Activated T-helper 1 cell treated with anti-CD3 and anti-CD28 coated beads, Interleukin-12 subunit alpha, Interleukin-12 subunit beta, Interleukin-2, Interleukin-4 antibody, amounts not matched to agents 30 ng/mL and 10 ng/mL and 1 ng/mL, durations not matched to agents 14 hours and 24 hours and 36 hours (primary cell): Measurements from ENCODE around the gene SUMF1. TPM values are rescaled to one million over a fixed set of nuclear protein-coding genes. Genes with fewer than 3 reads are reported as not detected.

ENCODE experiments used
- DNase-seq: peaks from one replicate; pipeline ENCODE4 v3.0.0; 2021; ENCODE audit warnings: low spot score
- H3K27ac Mint-ChIP-seq: one replicate; pipeline ENCODE4 v1.8.0; 2021; ENCODE audit warnings: mild to moderate bottlenecking, mixed read lengths
- H3K27me3 Mint-ChIP-seq: one replicate; pipeline ENCODE4 v1.8.0; 2022; ENCODE audit warnings: mild to moderate bottlenecking, moderate library complexity, mixed read lengths; ENCODE audit not compliant: insufficient read depth
- H3K36me3 Mint-ChIP-seq: one replicate; pipeline ENCODE4 v1.8.0; 2021; ENCODE audit warnings: low read depth, mixed read lengths
- H3K4me1 Mint-ChIP-seq: one replicate; pipeline ENCODE4 v1.8.0; 2021; ENCODE audit warnings: low read depth, mixed read lengths
- H3K4me3 Mint-ChIP-seq: one replicate; pipeline ENCODE4 v1.8.0; 2021; ENCODE audit warnings: mild to moderate bottlenecking, moderate library complexity, mixed read lengths
- H3K9me3 Mint-ChIP-seq: one replicate; pipeline ENCODE4 v1.8.0; 2021; ENCODE audit warnings: mixed read lengths
- intact Hi-C: fragments of 100-400 bp; cut with micrococcal nuclease; formaldehyde crosslinking; loops from one replicate; pipeline ENCODE4 v1.15.1; 2024
- total RNA-seq: library from RNA; stranded (reverse); gene quantifications from 2 replicates; pipeline ENCODE4 v1.2.3, GENCODE V29; 2022

The SUMF1 gene
- total RNA-seq, 1 donor from 2014 or later: 6.1 TPM

GRCh38 chr3:4413467-4413866, 53.6 kb downstream of the SUMF1 start:
- H3K27ac Mint-ChIP-seq: no peak overlapping the region
- peaks cover 17% of the 10 kb centered on the region for H3K36me3 Mint-ChIP-seq
- no peaks in the 10 kb centered on the region for H3K27me3 Mint-ChIP-seq
- DNase-seq: no peak
- H3K4me1 Mint-ChIP-seq: peaks cover 33% of the 10 kb centered on the region
- no peaks in the 10 kb centered on the region for H3K9me3 Mint-ChIP-seq
- intact Hi-C loops: no loop called here
- no peak overlapping the region for H3K4me3 Mint-ChIP-seq

- intact Hi-C loops: no loop called here
- H3K36me3 Mint-ChIP-seq: peaks cover 23% of the 10 kb centered on the region
- no peak for DNase-seq
- H3K4me1 Mint-ChIP-seq: peaks cover 48% of the 10 kb centered on the region
- H3K4me3 Mint-ChIP-seq: no peak overlapping the region
- no peak overlapping the region for H3K27ac Mint-ChIP-seq
- no peaks in the 10 kb centered on the region for H3K9me3 Mint-ChIP-seq
- H3K27me3 Mint-ChIP-seq: no peaks in the 10 kb centered on the region
Observed at GRCh38 chr3:4411833-4412232, 55.2 kb downstream of the SUMF1 start.

- intact Hi-C loops: no loop called here
- peaks cover 25% of the 10 kb centered on the region for H3K36me3 Mint-ChIP-seq
- no peak for DNase-seq
- no peaks in the 10 kb centered on the region for H3K27me3 Mint-ChIP-seq
- H3K27ac Mint-ChIP-seq: peak overlapping the region; percentile 56
- no peaks in the 10 kb centered on the region for H3K9me3 Mint-ChIP-seq
- peaks cover 51% of the 10 kb centered on the region for H3K4me1 Mint-ChIP-seq
- H3K4me3 Mint-ChIP-seq: no peak overlapping the region
Observed at GRCh38 chr3:4411236-4411635, 55.8 kb downstream of the SUMF1 start.

GRCh38 chr3:4410606-4411005, 56.5 kb downstream of the SUMF1 start:
- Mint-ChIP-seq H3K9me3 (no peaks in the 10 kb centered on the region), H3K36me3 (peaks cover 25% of the 10 kb centered on the region), H3K4me1 (peaks cover 51% of the 10 kb centered on the region), H3K27ac (peak overlapping the region; percentile 56), H3K27me3 (no peaks in the 10 kb centered on the region), H3K4me3 (no peak overlapping the region)
- intact Hi-C loops: no loop called here
- DNase-seq: no peak

GRCh38 chr3:4409971-4410573, 57.0 kb downstream of the SUMF1 start:
- Mint-ChIP-seq H3K36me3 (peaks cover 25% of the 10 kb centered on the region), H3K4me3 (peak overlapping the region; percentile 74), H3K27me3 (no peaks in the 10 kb centered on the region), H3K27ac (peak overlapping the region; percentile 91), H3K4me1 (peaks cover 51% of the 10 kb centered on the region), H3K9me3 (no peaks in the 10 kb centered on the region)
- DNase-seq: no peak
- intact Hi-C loops: loop anchor here (1.0 to 5.0 kb wide), 8 partner anchors 9 to 497 kb away; partner anchors contain the start of genes ITPR1 and SUMF1

GRCh38 chr3:4409415-4409814, 57.7 kb downstream of the SUMF1 start:
- Mint-ChIP-seq H3K4me3 (peak overlapping the region; percentile 74), H3K27me3 (no peaks in the 10 kb centered on the region), H3K9me3 (no peaks in the 10 kb centered on the region), H3K36me3 (peaks cover 25% of the 10 kb centered on the region), H3K27ac (peak overlapping the region; percentile 91), H3K4me1 (peaks cover 51% of the 10 kb centered on the region)
- intact Hi-C loops: loop anchor here (1.0 to 5.0 kb wide), 8 partner anchors 8 to 498 kb away; partner anchors contain the start of genes ITPR1 and SUMF1
- DNase-seq: peak; percentile 25

- intact Hi-C loops: loop anchor here (1.0 to 5.0 kb wide), 8 partner anchors 8 to 498 kb away; partner anchors contain the start of genes ITPR1 and SUMF1
- DNase-seq: no peak
- peak overlapping the region; percentile 74 for H3K4me3 Mint-ChIP-seq
- peaks cover 26% of the 10 kb centered on the region for H3K36me3 Mint-ChIP-seq
- H3K27me3 Mint-ChIP-seq: no peaks in the 10 kb centered on the region
- H3K27ac Mint-ChIP-seq: peak overlapping the region; percentile 91
- H3K4me1 Mint-ChIP-seq: peaks cover 51% of the 10 kb centered on the region
- H3K9me3 Mint-ChIP-seq: no peaks in the 10 kb centered on the region
Observed at GRCh38 chr3:4408958-4409357, 58.1 kb downstream of the SUMF1 start.

GRCh38 chr3:4407941-4408340, 59.1 kb downstream of the SUMF1 start:
- H3K4me3 Mint-ChIP-seq: no peak overlapping the region
- H3K9me3 Mint-ChIP-seq: no peaks in the 10 kb centered on the region
- H3K27me3 Mint-ChIP-seq: no peaks in the 10 kb centered on the region
- peaks cover 33% of the 10 kb centered on the region for H3K36me3 Mint-ChIP-seq
- intact Hi-C loops: loop anchor here (5.0 kb wide), 1 partner anchor 499 kb away; no protein-coding TSS in a partner anchor
- H3K27ac Mint-ChIP-seq: peak overlapping the region; percentile 62
- no peak for DNase-seq
- H3K4me1 Mint-ChIP-seq: peaks cover 51% of the 10 kb centered on the region

GRCh38 chr3:4406746-4407568, 60.1 kb downstream of the SUMF1 start:
- Mint-ChIP-seq H3K27me3 (peaks cover 1% of the 10 kb centered on the region), H3K36me3 (peaks cover 36% of the 10 kb centered on the region), H3K4me1 (peaks cover 57% of the 10 kb centered on the region), H3K27ac (no peak overlapping the region), H3K4me3 (no peak overlapping the region), H3K9me3 (no peaks in the 10 kb centered on the region)
- intact Hi-C loops: loop anchor here (5.0 kb wide), 1 partner anchor 500 kb away; no protein-coding TSS in a partner anchor
- no peak for DNase-seq

- Mint-ChIP-seq H3K27me3 (peaks cover 1% of the 10 kb centered on the region), H3K4me3 (no peak overlapping the region), H3K36me3 (peaks cover 27% of the 10 kb centered on the region), H3K9me3 (no peaks in the 10 kb centered on the region), H3K27ac (no peak overlapping the region), H3K4me1 (peaks cover 46% of the 10 kb centered on the region)
- DNase-seq: no peak
- intact Hi-C loops: loop anchor here (5.0 kb wide), 1 partner anchor 502 kb away; no protein-coding TSS in a partner anchor
Observed at GRCh38 chr3:4404881-4405280, 62.2 kb downstream of the SUMF1 start.

- Mint-ChIP-seq H3K36me3 (peaks cover 19% of the 10 kb centered on the region), H3K4me3 (peak overlapping the region; percentile 48), H3K9me3 (no peaks in the 10 kb centered on the region), H3K27ac (peak overlapping the region; percentile 84), H3K4me1 (peaks cover 28% of the 10 kb centered on the region), H3K27me3 (peaks cover 1% of the 10 kb centered on the region)
- no peak for DNase-seq
- intact Hi-C loops: loop anchor here (1.0 kb wide), 1 partner anchor 8 kb away; no protein-coding TSS in a partner anchor
Observed at GRCh38 chr3:4401441-4401840, 65.6 kb downstream of the SUMF1 start.

- Mint-ChIP-seq H3K27ac (no peak overlapping the region), H3K4me3 (no peak overlapping the region), H3K36me3 (peaks cover 29% of the 10 kb centered on the region), H3K27me3 (peaks cover 1% of the 10 kb centered on the region), H3K4me1 (peaks cover 48% of the 10 kb centered on the region), H3K9me3 (peaks cover 6% of the 10 kb centered on the region)
- intact Hi-C loops: no loop called here
- DNase-seq: no peak
Observed at GRCh38 chr3:4399476-4399875, 67.6 kb downstream of the SUMF1 start.

GRCh38 chr3:4398941-4399245, 68.2 kb downstream of the SUMF1 start:
- no peak for DNase-seq
- Mint-ChIP-seq H3K36me3 (peaks cover 28% of the 10 kb centered on the region), H3K9me3 (peaks cover 9% of the 10 kb centered on the region), H3K4me1 (peaks cover 54% of the 10 kb centered on the region), H3K27ac (no peak overlapping the region), H3K4me3 (no peak overlapping the region), H3K27me3 (peaks cover 1% of the 10 kb centered on the region)
- intact Hi-C loops: no loop called here
